Activated T-cell treated with anti-CD3 and anti-CD28 coated beads, Interleukin-2, amount 50 U/mL, for 4 hours (primary cell): ENCODE data around the gene ARL6IP4. TPM values are rescaled to one million over a fixed set of nuclear protein-coding genes. Genes with fewer than 3 reads are reported as not detected.

ENCODE experiments used
- ATAC-seq, 2 donors: fragments of 200-7000 bp; cut with Tn5 transposase; one replicate each; pipeline ENCODE4 v1.10.0; 2021
- DNase-seq: peaks from one replicate; pipeline ENCODE4 v3.0.0-alpha.2; 2020
- H3K27me3 Mint-ChIP-seq: one replicate; pipeline ENCODE4 v1.8.0; 2021; ENCODE audit warnings: low read depth, mixed read lengths
- H3K36me3 Mint-ChIP-seq: one replicate; pipeline ENCODE4 v1.8.0; 2022; ENCODE audit warnings: mixed read lengths; ENCODE audit not compliant: insufficient read depth
- H3K4me1 Mint-ChIP-seq: one replicate; pipeline ENCODE4 v1.8.0; 2021; ENCODE audit warnings: low read depth, mixed read lengths
- H3K4me3 Mint-ChIP-seq: one replicate; pipeline ENCODE4 v1.8.0; 2021; ENCODE audit warnings: mild to moderate bottlenecking, moderate library complexity, mixed read lengths
- H3K9me3 Mint-ChIP-seq: one replicate; pipeline ENCODE4 v1.8.0; 2021; ENCODE audit warnings: mixed read lengths
- total RNA-seq, 3 donors: library from RNA; stranded (reverse); gene quantifications; one replicate each; pipeline ENCODE4 v1.2.1, GENCODE V29; 2021

The ARL6IP4 gene
- total RNA-seq, 3 donors from 2014 or later: 118 to 141 (median 129) TPM

DNA sequence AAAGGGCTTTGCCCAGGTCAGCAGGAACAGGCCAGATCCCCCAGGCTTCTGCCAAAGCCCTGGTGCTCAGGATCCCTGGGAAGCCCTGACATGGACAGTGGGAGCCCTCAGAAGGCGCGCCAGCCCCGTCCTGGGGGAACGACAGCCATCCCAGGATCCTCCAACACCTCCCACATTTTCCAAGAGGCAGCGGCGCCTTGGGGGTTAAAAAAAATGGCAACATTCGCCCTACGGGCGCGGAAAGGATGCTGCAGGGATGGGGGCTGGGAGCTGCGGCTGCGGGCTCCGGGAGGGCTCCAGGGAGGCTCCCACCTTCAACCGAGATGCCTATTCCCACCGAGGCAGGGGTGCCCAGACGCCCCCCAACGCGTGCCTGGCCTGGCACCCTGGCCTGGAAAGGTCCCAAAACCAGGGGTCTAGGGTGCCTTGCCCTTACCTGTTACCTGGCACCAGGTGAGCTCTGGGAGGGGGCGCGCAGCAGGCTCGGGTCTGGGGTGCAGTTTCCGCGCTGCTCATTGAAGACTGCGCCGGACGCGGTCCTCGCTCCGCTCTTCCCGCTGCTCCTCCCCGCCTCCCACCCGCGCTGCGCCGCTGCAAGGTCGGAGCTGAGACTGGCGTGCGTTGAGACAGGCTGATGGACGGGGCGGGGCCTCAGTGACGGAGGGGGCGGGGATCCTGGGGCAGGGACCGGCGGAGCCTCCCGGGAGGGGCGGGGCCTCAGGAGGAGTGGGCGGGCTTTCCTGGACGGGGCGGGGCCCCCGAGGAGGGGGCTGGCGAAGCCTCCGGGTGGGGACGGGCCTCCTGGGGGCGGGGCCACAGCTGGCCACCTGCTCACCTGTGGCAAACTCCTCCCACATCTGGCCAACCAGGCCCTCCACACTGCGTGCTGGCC, 14.4 kb upstream of the ARL6IP4 start, which contains the start of gene ABCB9:
Gene ABCB9, minus strand, starts transcription at position 613 of the 892 bp plus-strand sequence. CDS start 6,228 bp downstream, outside the sequence.
- Mint-ChIP-seq H3K9me3 (no peaks in the 10 kb centered on the region), H3K4me1 (peaks cover 9% of the 10 kb centered on the region), H3K27me3 (no peaks in the 10 kb centered on the region), H3K4me3 (peak within 1 kb of the TSS; percentile 45), H3K36me3 (no peaks in the 10 kb centered on the region)
- DNase-seq (peak; percentile 94), ATAC-seq (peak; percentile 98 to 99)

DNA sequence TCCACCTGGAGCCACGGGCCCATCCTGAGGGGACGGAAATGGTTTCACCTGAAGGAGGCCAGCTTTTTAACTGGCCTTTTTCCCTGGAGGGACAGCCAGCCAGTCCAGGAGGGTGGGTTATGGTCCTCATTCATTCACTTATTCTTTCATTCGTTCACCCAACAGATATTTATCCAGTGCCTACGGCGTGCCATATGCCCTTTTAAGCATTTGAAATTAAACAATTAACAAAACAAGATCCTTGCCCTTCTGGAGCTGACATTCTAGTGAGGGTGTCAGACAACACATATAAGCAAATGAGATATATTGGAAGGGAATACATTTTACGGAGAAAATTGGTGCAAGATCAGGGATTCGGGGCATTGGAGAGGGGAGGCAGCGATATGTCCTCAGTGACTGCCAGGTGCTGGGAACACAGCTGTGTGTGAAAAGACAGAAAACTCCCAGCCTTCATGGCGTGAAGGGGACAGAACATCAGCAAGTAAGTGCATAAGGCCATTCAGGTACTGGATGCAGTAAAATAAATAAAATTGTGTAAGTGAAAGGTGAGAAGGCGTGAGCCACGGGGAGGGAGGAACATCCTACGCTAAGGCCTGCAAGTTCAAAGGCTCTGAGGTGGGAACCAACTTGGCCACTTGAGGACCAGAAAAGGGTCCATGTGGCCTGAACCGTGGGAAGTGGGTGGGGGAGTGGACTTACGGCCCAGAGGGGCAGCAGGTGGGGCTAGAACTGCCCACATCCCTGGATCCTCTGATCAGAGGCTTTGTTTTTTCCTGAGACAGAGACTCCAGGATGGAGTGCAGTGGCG, 13.5 kb upstream of the ARL6IP4 start:
- H3K4me3 Mint-ChIP-seq: peak overlapping the region; percentile 26
- H3K4me1 Mint-ChIP-seq: peaks cover 9% of the 10 kb centered on the region
- H3K36me3 Mint-ChIP-seq: no peaks in the 10 kb centered on the region
- no peaks in the 10 kb centered on the region for H3K9me3 Mint-ChIP-seq
- H3K27me3 Mint-ChIP-seq: no peaks in the 10 kb centered on the region
- ATAC-seq (no peak), DNase-seq (no peak)

DNA sequence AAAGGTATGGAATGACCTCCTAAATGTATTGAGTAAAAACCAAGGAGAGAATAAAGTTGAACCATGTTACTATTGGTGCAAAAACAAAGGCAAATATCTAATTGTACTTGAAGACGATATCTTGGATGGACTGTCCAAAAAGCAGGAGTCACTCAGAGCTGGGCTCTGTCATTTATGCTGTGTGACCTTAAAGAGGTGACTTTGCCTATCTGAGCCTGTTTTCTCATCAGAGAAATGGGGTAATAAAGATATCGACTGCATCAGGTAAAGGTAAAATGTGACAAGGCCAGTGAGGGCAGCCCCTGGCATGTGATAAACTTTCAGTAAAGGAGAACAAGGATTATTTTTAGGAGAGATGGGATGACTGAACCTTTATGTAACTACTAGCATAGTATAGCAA, 12.4 kb upstream of the ARL6IP4 start:
- ATAC-seq (no peak), DNase-seq (no peak)
- Mint-ChIP-seq H3K4me1 (peaks cover 9% of the 10 kb centered on the region), H3K36me3 (no peaks in the 10 kb centered on the region), H3K27me3 (no peaks in the 10 kb centered on the region), H3K4me3 (no peak overlapping the region), H3K9me3 (no peaks in the 10 kb centered on the region)

GRCh38 chr12:122969676-122970075, 10.8 kb upstream of the ARL6IP4 start:
- Mint-ChIP-seq H3K4me3 (no peak overlapping the region), H3K4me1 (peaks cover 15% of the 10 kb centered on the region), H3K36me3 (no peaks in the 10 kb centered on the region), H3K9me3 (no peaks in the 10 kb centered on the region), H3K27me3 (no peaks in the 10 kb centered on the region)
- ATAC-seq: no peak
- no peak for DNase-seq

DNA sequence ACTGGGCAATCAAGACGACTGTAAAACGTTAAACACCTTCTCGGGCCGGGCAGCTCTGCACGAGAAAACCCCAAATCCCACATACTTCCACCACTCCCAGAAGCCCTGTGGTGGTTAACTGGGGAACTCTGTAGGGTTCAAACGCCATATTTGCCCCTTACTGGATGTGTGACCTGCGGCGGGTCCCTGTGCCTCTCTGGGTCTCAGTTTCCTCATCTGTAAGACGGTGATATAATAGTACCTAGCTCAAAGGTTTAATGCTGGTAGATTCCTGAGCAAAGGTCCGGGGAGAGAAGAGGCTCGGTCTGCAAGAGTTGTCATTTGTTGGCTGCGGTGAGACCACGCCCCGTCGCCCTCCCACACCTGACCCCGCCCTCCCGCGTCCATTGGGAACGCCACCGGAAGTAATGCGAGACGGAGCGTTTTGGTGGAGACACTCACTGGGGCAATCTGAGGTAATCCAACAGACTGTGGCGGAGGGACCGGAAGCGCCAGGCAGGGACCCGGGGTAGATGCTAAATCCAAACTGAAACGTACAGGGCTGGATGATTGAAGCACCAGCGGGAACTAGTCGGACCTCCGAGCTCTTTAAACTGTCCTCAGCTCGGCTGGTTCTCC, 6.1 kb upstream of the ARL6IP4 start:
- Mint-ChIP-seq H3K4me3 (peak overlapping the region; percentile 97), H3K9me3 (no peaks in the 10 kb centered on the region), H3K27me3 (no peaks in the 10 kb centered on the region), H3K36me3 (no peaks in the 10 kb centered on the region), H3K4me1 (peaks cover 22% of the 10 kb centered on the region)
- peak; percentile 99 for DNase-seq
- peak; percentile 88 to 90 for ATAC-seq

GRCh38 chr12:122974892-122975789, 5.3 kb upstream of the ARL6IP4 start, which contains the start of gene OGFOD2:
TSS of gene OGFOD2 (plus strand) at chr12:122975244. CDS start at chr12:122975252, 8 bp downstream.
- H3K27me3 Mint-ChIP-seq: no peaks in the 10 kb centered on the region
- no peaks in the 10 kb centered on the region for H3K9me3 Mint-ChIP-seq
- H3K4me3 Mint-ChIP-seq: peak within 1 kb of the TSS; percentile 97
- H3K36me3 Mint-ChIP-seq: no peaks in the 10 kb centered on the region
- ATAC-seq (peak; percentile 88 to 89), DNase-seq (peak; percentile 88)
- peaks cover 29% of the 10 kb centered on the region for H3K4me1 Mint-ChIP-seq

DNA sequence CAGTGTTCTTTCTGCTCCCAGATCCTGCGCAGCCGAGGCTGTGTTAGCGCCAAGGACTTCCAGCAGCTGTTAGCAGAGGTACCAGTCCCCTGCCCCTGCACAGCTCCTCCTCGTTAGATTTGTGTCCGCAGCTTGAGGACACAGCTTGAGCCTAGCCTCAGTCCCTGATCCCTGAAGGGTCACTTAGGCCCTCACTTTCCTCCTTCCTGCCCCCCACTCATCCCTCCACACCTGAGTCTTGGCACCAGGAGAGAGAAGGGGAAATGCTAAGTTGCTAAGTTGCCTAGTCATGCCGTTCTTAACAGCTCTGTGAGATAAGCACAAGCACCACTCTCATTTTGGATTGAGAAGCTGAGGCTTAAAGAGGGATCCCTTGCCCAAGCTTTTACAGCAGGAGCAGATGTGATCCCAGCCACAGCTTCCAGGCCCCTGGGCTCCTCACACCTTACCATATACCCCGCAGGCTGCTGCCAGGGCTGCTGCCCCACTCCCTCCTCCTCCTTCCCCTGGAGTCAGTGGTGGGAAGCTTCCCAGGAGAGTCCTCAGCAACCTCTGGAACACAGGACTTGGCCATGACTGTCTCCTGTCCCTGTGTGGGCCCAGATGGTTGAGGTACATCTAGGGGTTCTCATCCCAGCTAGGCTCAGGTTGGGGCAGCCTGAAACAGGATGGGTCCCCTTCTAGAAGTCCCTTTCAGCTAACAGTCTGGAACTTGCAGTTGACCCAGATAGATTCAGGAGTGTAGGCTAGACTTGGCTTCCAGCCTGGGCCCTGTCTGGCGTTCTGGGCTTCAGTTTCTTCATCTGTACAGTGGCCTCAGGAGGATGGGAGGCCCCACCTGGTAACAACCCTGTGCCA, 4.5 kb upstream of the ARL6IP4 start:
- Mint-ChIP-seq H3K36me3 (no peaks in the 10 kb centered on the region), H3K27me3 (no peaks in the 10 kb centered on the region), H3K4me3 (peak overlapping the region; percentile 97), H3K4me1 (peaks cover 29% of the 10 kb centered on the region), H3K9me3 (no peaks in the 10 kb centered on the region)
- ATAC-seq (no peak), DNase-seq (no peak)

GRCh38 chr12:122976648-122976975, 3.9 kb upstream of the ARL6IP4 start:
- no peaks in the 10 kb centered on the region for H3K27me3 Mint-ChIP-seq
- ATAC-seq (no peak), DNase-seq (no peak)
- H3K36me3 Mint-ChIP-seq: no peaks in the 10 kb centered on the region
- H3K4me3 Mint-ChIP-seq: peak overlapping the region; percentile 97
- peaks cover 31% of the 10 kb centered on the region for H3K4me1 Mint-ChIP-seq
- H3K9me3 Mint-ChIP-seq: no peaks in the 10 kb centered on the region

DNA sequence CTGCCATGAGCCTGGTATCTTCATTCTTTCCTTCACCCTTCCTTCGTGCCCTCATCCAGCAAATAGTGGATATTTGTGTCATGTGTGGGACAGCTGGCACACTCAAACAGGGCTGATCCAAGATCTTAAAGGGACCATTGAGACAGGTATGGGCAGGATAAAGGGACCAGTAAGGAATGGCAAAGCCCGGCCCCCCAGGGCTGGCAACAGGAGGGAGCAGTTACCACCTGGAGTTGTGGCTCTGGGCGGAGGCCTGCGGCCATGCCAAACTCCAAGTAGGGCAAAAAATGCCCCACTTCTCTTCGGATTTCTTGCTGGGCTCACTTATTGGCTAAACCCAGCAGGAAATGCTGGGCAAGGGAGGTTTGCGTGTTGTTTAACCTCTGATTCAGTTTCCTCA, 3.3 kb upstream of the ARL6IP4 start:
- ATAC-seq (no peak), DNase-seq (no peak)
- Mint-ChIP-seq H3K4me3 (peak overlapping the region; percentile 53), H3K27me3 (no peaks in the 10 kb centered on the region), H3K9me3 (no peaks in the 10 kb centered on the region), H3K4me1 (peaks cover 37% of the 10 kb centered on the region), H3K36me3 (no peaks in the 10 kb centered on the region)

DNA sequence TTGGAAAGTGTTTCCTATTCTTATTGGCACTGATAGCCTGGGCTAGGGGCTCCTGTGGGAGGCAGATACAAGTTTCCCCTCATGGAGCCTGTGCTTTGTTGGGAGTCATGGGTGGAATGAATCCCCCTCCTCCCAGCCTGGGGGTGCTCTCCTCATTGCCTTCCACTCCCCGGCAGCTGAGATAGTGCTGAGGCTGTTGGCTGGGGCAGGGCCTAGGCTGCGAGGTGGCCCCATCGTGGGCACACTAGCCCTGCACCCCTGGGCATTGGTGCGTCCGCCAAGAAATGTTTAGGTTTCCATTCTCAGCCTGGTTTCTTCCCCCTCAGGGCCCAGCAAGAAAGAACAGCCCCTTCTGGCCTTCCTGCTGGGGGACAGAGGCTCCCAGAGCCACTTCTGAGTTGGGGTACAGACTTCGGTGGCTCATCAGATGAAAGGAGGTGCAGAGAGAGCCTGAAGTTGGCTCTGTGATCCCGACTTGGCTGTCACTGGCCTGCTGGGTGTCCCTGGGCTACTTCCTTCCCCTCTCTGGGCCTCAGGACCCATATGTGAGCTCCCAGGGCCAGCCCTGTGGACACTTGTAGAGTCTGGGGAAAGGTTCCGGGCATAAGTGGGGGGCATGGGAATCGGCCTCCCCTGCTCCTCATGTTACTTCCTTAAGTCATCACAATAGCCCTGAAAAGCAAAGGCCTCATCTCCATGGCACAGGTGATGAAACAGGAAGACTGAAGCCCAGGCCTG, 2.7 kb upstream of the ARL6IP4 start:
- DNase-seq: no peak
- Mint-ChIP-seq H3K9me3 (no peaks in the 10 kb centered on the region), H3K4me3 (peak overlapping the region; percentile 27), H3K27me3 (no peaks in the 10 kb centered on the region), H3K4me1 (peaks cover 42% of the 10 kb centered on the region), H3K36me3 (no peaks in the 10 kb centered on the region)
- no peak for ATAC-seq

- DNase-seq: no peak
- H3K27me3 Mint-ChIP-seq: no peaks in the 10 kb centered on the region
- H3K36me3 Mint-ChIP-seq: no peaks in the 10 kb centered on the region
- no peak for ATAC-seq
- peak overlapping the region; percentile 27 for H3K4me3 Mint-ChIP-seq
- H3K4me1 Mint-ChIP-seq: peaks cover 49% of the 10 kb centered on the region
- no peaks in the 10 kb centered on the region for H3K9me3 Mint-ChIP-seq
These were observed 1.9 kb upstream of the ARL6IP4 start for GRCh38 chr12:122978507-122978955.
